Astrocyte (in vitro differentiated cells and primary cell): ENCODE data around the gene IGSF23. TPM values are rescaled to one million over a fixed set of nuclear protein-coding genes. Genes with fewer than 3 reads are reported as not detected.

Source experiments
- DNase-seq: peaks from one replicate; pipeline ENCODE4 v3.0.0-alpha.2; 2010; ENCODE audit warnings: low read depth
- FAIRE-seq: peaks from 2 replicates; lab custom pipeline; 2011; peaks lifted over from hg19 to GRCh38; lab: Jason Lieb, UNC
- H2AFZ ChIP-seq: 2 replicates; pipeline ENCODE4 v1.6.0; 2012; ENCODE audit warnings: low read depth, low read length, inconsistent platforms
- H3K27ac ChIP-seq: 2 replicates; pipeline ENCODE4 v1.5.1; 2011; ENCODE audit warnings: low read depth, low read length, inconsistent platforms
- H3K27me3 ChIP-seq: 2 replicates; pipeline ENCODE4 v1.6.0; 2011; ENCODE audit warnings: low read length, inconsistent platforms; ENCODE audit not compliant: insufficient read depth
- H3K36me3 ChIP-seq: 2 replicates; pipeline ENCODE4 v1.5.1; 2011; ENCODE audit warnings: low read length, inconsistent platforms; ENCODE audit not compliant: insufficient read depth
- H3K4me1 ChIP-seq: 2 replicates; pipeline ENCODE4 v1.5.1; 2011; ENCODE audit warnings: low read length, inconsistent platforms; ENCODE audit not compliant: insufficient read depth
- H3K4me2 ChIP-seq: 2 replicates; pipeline ENCODE4 v1.6.0; 2012; ENCODE audit warnings: low read length, inconsistent platforms
- H3K4me3 ChIP-seq: 2 replicates; pipeline ENCODE4 v1.5.1; 2011; ENCODE audit warnings: low read depth, mild to moderate bottlenecking, low read length, inconsistent platforms; ENCODE audit not compliant: insufficient read depth
- H3K79me2 ChIP-seq: 2 replicates; pipeline ENCODE4 v1.6.0; 2012; ENCODE audit warnings: mild to moderate bottlenecking, low read length, inconsistent platforms; ENCODE audit not compliant: insufficient read depth
- H3K9ac ChIP-seq: 2 replicates; pipeline ENCODE4 v1.6.0; 2012; ENCODE audit warnings: mild to moderate bottlenecking, low read length, inconsistent platforms
- H3K9me3 ChIP-seq: 2 replicates; pipeline ENCODE4 v1.5.1; 2012; ENCODE audit warnings: low read depth, mild to moderate bottlenecking, low read length, inconsistent platforms; ENCODE audit not compliant: insufficient read depth
- H4K20me1 ChIP-seq: 2 replicates; pipeline ENCODE4 v1.6.0; 2012; ENCODE audit warnings: low read length, inconsistent platforms; ENCODE audit not compliant: insufficient read depth
- H3K27ac Mint-ChIP-seq: one replicate; pipeline ENCODE4 v1.8.0; 2021; ENCODE audit warnings: mild to moderate bottlenecking, mixed read lengths; ENCODE audit not compliant: unreplicated experiment
- H3K27me3 Mint-ChIP-seq: one replicate; pipeline ENCODE4 v1.8.0; 2021; ENCODE audit warnings: low read depth, mixed read lengths; ENCODE audit not compliant: unreplicated experiment
- H3K36me3 Mint-ChIP-seq: one replicate; pipeline ENCODE4 v1.8.0; 2021; ENCODE audit warnings: low read depth, mixed read lengths; ENCODE audit not compliant: unreplicated experiment
- H3K4me1 Mint-ChIP-seq: one replicate; pipeline ENCODE4 v1.8.0; 2021; ENCODE audit warnings: low read depth, mixed read lengths; ENCODE audit not compliant: unreplicated experiment
- H3K4me3 Mint-ChIP-seq: one replicate; pipeline ENCODE4 v1.8.0; 2021; ENCODE audit warnings: mild to moderate bottlenecking, moderate library complexity, mixed read lengths; ENCODE audit not compliant: unreplicated experiment
- H3K9me3 Mint-ChIP-seq: one replicate; pipeline ENCODE4 v1.8.0; 2021; ENCODE audit warnings: mild to moderate bottlenecking, mixed read lengths; ENCODE audit not compliant: unreplicated experiment
- EZH2 ChIP-seq: IDR thresholded peaks from 2 replicates; pipeline ENCODE4 v1.6.1; 2012; ENCODE audit warnings: mild to moderate bottlenecking, low read length, inconsistent platforms; ENCODE audit not compliant: insufficient read depth
- total RNA-seq: library from RNA; stranded (reverse); gene quantifications from 2 replicates; pipeline ENCODE4 v1.2.1, GENCODE V29; 2021
- TF ChIP-seq, protein P1 (sequence below): IDR thresholded peaks from 2 replicates; pipeline ENCODE4 v1.5.1; 2011; ENCODE audit warnings: low read depth, mild to moderate bottlenecking, inconsistent platforms, low read length, moderate library complexity; ENCODE audit not compliant: insufficient read depth

Gene IGSF23
- total RNA-seq, 1 donor from 2014 or later = not detected

DNA sequence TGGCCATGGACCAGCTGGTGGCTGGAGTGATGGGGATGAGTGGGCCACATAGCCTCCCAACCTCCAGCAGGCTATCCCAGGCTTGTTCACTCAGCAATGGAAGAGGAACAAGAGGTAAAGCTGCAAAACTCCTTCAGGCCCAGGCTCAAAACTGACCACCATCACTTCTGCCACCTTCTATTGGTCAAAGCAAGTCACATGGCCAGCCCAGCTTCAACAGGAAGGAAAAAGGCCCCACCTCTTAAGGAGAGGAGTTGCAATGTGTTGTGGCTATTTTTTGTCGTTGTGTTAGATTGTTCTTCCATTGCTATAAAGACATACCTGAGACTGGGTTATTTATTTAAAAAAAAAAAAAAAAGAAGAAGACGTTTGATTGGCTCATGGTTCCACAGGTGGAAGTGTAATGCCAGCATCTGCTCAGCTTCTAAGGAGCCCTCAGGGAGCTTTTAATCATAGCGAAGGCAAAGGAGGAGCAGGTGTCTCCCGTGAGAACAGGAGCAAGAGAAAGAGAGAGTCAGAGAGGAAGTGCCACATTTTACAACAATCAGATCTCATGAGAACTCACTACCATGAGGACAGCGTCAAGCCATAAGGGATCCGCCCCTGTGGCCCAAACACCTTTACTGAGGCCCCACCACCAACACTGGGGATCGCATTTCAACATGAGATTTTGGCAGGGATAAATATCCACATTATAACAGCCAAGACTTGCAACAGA lies 5.4 kb downstream of the IGSF23 start:
- H3K4me3 Mint-ChIP-seq = no peak overlapping the region
- no peak for FAIRE-seq

DNA sequence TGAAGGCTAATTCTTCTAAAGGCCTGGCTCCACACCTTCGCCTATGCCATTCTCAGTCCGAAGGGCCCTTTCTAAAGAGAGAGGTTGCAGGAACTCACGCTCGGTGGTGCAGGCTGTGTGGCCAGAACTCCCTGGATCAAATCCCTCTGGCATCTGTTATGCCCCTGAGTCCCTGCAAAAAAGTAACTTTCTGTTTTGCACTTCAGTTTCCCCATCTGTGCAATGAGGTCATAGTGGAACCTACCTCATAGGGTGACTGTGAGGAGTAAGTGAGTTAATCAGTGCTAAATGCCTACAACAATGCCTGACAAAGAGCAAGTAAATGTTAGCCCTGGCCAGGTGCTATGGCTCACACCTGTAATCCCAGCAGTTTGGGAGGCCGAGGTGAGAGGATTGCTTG lies 7.3 kb downstream of the IGSF23 start:
- H3K36me3 ChIP-seq = no peaks in the 10 kb centered on the region
- Mint-ChIP-seq H3K27ac (no peak overlapping the region), H3K4me1 (peaks cover 5% of the 10 kb centered on the region), H3K9me3 (peaks cover 8% of the 10 kb centered on the region), H3K27me3 (peaks cover 8% of the 10 kb centered on the region), H3K36me3 (peaks cover 1% of the 10 kb centered on the region), H3K4me3 (no peak overlapping the region)
- H3K4me2 ChIP-seq = no peak overlapping the region
- H3K27ac ChIP-seq = no peak overlapping the region
- no peaks in the 10 kb centered on the region for H3K79me2 ChIP-seq
- DNase-seq = peak; percentile 18
- no peak for TF ChIP-seq EZH2
- TF ChIP-seq, protein P1, sequence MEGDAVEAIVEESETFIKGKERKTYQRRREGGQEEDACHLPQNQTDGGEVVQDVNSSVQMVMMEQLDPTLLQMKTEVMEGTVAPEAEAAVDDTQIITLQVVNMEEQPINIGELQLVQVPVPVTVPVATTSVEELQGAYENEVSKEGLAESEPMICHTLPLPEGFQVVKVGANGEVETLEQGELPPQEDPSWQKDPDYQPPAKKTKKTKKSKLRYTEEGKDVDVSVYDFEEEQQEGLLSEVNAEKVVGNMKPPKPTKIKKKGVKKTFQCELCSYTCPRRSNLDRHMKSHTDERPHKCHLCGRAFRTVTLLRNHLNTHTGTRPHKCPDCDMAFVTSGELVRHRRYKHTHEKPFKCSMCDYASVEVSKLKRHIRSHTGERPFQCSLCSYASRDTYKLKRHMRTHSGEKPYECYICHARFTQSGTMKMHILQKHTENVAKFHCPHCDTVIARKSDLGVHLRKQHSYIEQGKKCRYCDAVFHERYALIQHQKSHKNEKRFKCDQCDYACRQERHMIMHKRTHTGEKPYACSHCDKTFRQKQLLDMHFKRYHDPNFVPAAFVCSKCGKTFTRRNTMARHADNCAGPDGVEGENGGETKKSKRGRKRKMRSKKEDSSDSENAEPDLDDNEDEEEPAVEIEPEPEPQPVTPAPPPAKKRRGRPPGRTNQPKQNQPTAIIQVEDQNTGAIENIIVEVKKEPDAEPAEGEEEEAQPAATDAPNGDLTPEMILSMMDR = no peak
- no peaks in the 10 kb centered on the region for H3K27me3 ChIP-seq
- FAIRE-seq = no peak
- no peak overlapping the region for H2AFZ ChIP-seq
- no peak overlapping the region for H3K9ac ChIP-seq
- H3K4me1 ChIP-seq = peaks cover 10% of the 10 kb centered on the region
- H3K9me3 ChIP-seq = no peaks in the 10 kb centered on the region
- H4K20me1 ChIP-seq = no peaks in the 10 kb centered on the region
- no peak overlapping the region for H3K4me3 ChIP-seq

More for the DNA sequence above, 5.4 kb downstream of the IGSF23 start:
- peaks cover 8% of the 10 kb centered on the region for H3K27me3 Mint-ChIP-seq
- no peak for DNase-seq
- H3K9me3 Mint-ChIP-seq = peaks cover 8% of the 10 kb centered on the region
- H3K9me3 ChIP-seq = no peaks in the 10 kb centered on the region
- no peaks in the 10 kb centered on the region for H4K20me1 ChIP-seq
- H3K36me3 ChIP-seq = no peaks in the 10 kb centered on the region
- H3K4me1 ChIP-seq = peaks cover 3% of the 10 kb centered on the region
- no peak for TF ChIP-seq EZH2
- TF ChIP-seq, protein P1 = no peak
- peaks cover 2% of the 10 kb centered on the region for H3K4me1 Mint-ChIP-seq
- no peaks in the 10 kb centered on the region for H3K27me3 ChIP-seq
- no peak overlapping the region for H3K4me2 ChIP-seq
- H3K4me3 ChIP-seq = no peak overlapping the region
- H3K27ac ChIP-seq = no peak overlapping the region
- H3K79me2 ChIP-seq = no peaks in the 10 kb centered on the region
- H3K36me3 Mint-ChIP-seq = peaks cover 1% of the 10 kb centered on the region
- no peak overlapping the region for H3K9ac ChIP-seq
- H3K27ac Mint-ChIP-seq = no peak overlapping the region
- no peak overlapping the region for H2AFZ ChIP-seq

DNA sequence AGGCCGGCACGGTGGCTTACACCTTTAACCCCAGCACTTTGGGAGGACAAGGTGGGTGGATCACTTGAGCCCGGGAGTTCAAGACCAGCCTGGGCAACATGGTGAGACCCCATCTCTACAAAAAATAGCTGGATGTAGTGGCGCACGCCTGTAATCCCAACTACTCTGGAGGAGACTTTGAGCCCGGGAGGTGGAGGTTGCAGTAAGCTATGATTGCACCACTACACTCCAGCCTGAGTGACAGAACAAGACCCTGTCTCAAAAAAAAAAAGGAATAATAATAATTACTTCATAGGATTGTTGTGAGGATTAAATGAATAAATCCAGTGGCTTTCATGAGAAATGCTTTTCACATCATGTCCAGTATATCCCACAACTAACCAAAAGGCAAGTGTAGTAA lies 8.0 kb downstream of the IGSF23 start:
- DNase-seq = no peak
- H3K27me3 ChIP-seq = no peaks in the 10 kb centered on the region
- no peaks in the 10 kb centered on the region for H4K20me1 ChIP-seq
- Mint-ChIP-seq H3K4me3 (no peak overlapping the region), H3K36me3 (peaks cover 6% of the 10 kb centered on the region), H3K9me3 (peaks cover 8% of the 10 kb centered on the region), H3K27ac (no peak overlapping the region), H3K4me1 (peaks cover 12% of the 10 kb centered on the region), H3K27me3 (peaks cover 8% of the 10 kb centered on the region)
- no peaks in the 10 kb centered on the region for H3K9me3 ChIP-seq
- TF ChIP-seq, protein P1 = no peak
- TF ChIP-seq EZH2 = no peak
- peaks cover 14% of the 10 kb centered on the region for H3K4me1 ChIP-seq
- no peaks in the 10 kb centered on the region for H3K36me3 ChIP-seq
- H3K4me3 ChIP-seq = no peak overlapping the region
- no peaks in the 10 kb centered on the region for H3K79me2 ChIP-seq
- no peak overlapping the region for H3K27ac ChIP-seq
- H3K4me2 ChIP-seq = no peak overlapping the region
- FAIRE-seq = no peak
- no peak overlapping the region for H2AFZ ChIP-seq
- no peak overlapping the region for H3K9ac ChIP-seq
